Right ventricle myocardium superior (tissue), 1 donor: ENCODE data around the gene APOL4. TPM values are rescaled to one million over a fixed set of nuclear protein-coding genes. Genes with fewer than 3 reads are reported as not detected.
"Not testable (repeated sequence)": the region's sequence is repeated elsewhere in the genome, so short reads cannot be mapped to it uniquely, and the experiment has no call there.

Source experiments
- ATAC-seq: fragments of 200-7000 bp; cut with Tn5 transposase; one replicate; pipeline ENCODE4 v1.9.1; 2020; ENCODE audit warnings: mild to moderate bottlenecking; ENCODE audit not compliant: poor library complexity
- DNase-seq: peaks from one replicate; pipeline ENCODE4 v3.0.0-alpha.2; 2020
- intact Hi-C: fragments of 100-400 bp; cut with DNase I; formaldehyde crosslinking; loops from one replicate; pipeline ENCODE4 v1.11.2; 2022
- total RNA-seq: library from RNA; stranded (reverse); fragmentation: NEBNext Ultra II Directional; extraction: Animal tissue kit (Norgen Biotek cat#: 25700); gene quantifications from one replicate; pipeline ENCODE4 v1.2.1, GENCODE V29; 2021
- donor health status: DM: no; HTN: yes; CAD: no; lungs with severe emphysema.

APOL4 gene
- total RNA-seq, 1 donor from 2014 or later: 5.0 TPM

- DNase-seq (no peak), ATAC-seq (no peak)
- intact Hi-C loops: loop anchor here (5.0 kb wide), 2 partner anchors 41 to 81 kb away; partner anchors contain the start of gene APOL2
Observed at GRCh38 chr22:36196254-36197064, 5.2 kb downstream of the APOL4 start.

DNA sequence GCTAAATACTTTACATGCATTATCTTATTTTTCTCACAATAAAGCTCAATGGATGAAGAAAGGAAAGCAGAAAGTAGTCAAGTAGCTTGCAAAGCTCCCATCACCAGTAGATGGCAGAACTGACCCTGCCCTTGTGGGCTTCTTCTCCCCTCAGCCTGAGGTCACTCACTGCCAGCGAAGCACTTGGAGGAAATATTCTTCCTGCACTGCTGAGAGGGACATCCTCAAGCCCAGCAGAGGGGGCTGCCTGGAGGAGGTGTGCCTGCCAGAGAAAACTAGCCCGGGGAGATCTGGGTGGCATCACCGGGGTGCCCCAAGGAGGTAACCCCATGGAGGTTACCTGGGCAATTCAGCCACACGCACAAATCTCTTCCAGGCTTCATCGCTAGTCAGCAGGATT lies 6.6 kb downstream of the APOL4 start:
- DNase-seq: peak; percentile 62
- peak; percentile 53 for ATAC-seq
- intact Hi-C loops: loop anchor here (5.0 kb wide), 2 partner anchors 42 to 82 kb away; partner anchors contain the start of gene APOL2

- ATAC-seq (no peak), DNase-seq (no peak)
- intact Hi-C loops: no loop called here
Observed at GRCh38 chr22:36194385-36194784, 7.2 kb downstream of the APOL4 start.

GRCh38 chr22:36193577-36193976 lies 8.0 kb downstream of the APOL4 start:
- ATAC-seq: no peak
- intact Hi-C loops: no loop called here
- DNase-seq: no peak

- DNase-seq (no peak), ATAC-seq (no peak)
- intact Hi-C loops: no loop called here
Observed at GRCh38 chr22:36193171-36193570, 8.4 kb downstream of the APOL4 start.

- no peak for ATAC-seq
- no peak for DNase-seq
- intact Hi-C loops: no loop called here
Observed at GRCh38 chr22:36192542-36192941, 9.1 kb downstream of the APOL4 start.

DNA sequence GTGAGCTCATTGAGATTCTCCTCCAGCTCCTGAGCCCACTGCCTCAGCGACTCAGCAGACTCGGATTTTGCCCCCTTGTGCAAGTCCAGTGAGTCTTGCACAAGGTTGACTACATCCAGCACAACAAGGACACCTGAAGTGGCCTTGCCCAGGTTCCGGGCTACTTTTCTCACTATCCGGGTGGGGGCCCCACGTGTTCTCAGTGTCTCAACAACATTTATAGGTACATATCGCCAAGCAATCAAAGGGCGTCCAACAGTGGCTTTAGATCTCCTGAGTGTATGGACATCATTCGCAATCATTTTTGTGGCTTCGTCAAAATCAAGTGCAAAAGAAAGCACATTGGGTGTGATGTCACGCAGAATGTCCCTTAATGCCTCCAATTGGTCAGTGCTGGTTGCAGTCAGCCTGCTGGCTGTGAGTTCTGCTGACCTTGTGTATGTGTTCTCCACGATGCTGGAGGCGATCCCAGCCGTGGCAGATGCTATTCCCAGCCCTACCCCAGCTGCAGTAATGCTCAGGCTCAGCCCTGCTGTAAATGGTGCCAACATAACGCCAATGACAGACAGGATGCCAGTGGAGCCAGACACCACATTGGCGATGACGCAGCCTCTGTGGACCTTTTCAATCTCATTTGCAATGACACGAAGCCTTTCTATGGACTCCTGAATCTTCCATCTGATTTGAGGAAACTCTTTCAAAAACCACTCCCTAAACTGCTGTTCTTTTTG lies 10.3 kb downstream of the APOL4 start:
- peak; percentile 91 for DNase-seq
- intact Hi-C loops: no loop called here

DNA sequence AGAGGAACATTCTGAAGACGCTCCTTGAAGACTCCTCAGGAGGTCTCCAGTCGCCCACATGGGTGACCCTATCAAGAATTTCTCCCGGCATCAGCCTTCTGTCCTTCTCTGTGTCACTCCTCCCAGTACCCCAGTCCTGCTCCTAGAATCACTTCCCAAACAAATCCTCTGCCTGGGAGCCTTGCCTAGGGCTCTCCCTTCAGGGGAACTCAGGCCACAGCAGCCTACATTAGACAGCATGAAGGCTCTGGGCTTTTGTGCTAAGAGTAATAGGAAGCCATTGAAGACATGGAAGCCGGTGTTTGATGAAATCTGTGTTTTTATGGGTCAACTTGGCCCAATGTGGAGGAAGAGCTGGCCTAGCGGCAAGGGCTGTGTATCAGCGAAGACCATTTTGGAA lies 13.7 kb downstream of the APOL4 start:
- intact Hi-C loops, ATAC-seq, DNase-seq: not testable (repeated sequence)

More for the DNA sequence above, 10.3 kb downstream of the APOL4 start:
- ATAC-seq: peak; percentile 94

- DNase-seq (no peak), ATAC-seq (no peak)
- intact Hi-C loops: no loop called here
Observed at GRCh38 chr22:36185828-36186624, 15.6 kb downstream of the APOL4 start.

GRCh38 chr22:36184433-36185025 lies 17.1 kb downstream of the APOL4 start:
- ATAC-seq (no peak), DNase-seq (no peak)
- intact Hi-C loops: loop anchor here (5.0 kb wide), 1 partner anchor 37 kb away; no protein-coding TSS in a partner anchor

- intact Hi-C loops: loop anchor here (5.0 kb wide), 1 partner anchor 36 kb away; no protein-coding TSS in a partner anchor
- ATAC-seq: no peak
Observed at GRCh38 chr22:36183446-36183845, 18.2 kb downstream of the APOL4 start.

GRCh38 chr22:36182857-36183256 lies 18.8 kb downstream of the APOL4 start:
- intact Hi-C loops: loop anchor here (5.0 kb wide), 1 partner anchor 36 kb away; no protein-coding TSS in a partner anchor
- ATAC-seq (no peak), DNase-seq (no peak)

More at GRCh38 chr22:36183446-36183845, 18.2 kb downstream of the APOL4 start:
- DNase-seq: no peak

GRCh38 chr22:36182056-36182455 lies 19.6 kb downstream of the APOL4 start:
- ATAC-seq (no peak), DNase-seq (no peak)
- intact Hi-C loops: loop anchor here (5.0 kb wide), 1 partner anchor 35 kb away; no protein-coding TSS in a partner anchor

DNA sequence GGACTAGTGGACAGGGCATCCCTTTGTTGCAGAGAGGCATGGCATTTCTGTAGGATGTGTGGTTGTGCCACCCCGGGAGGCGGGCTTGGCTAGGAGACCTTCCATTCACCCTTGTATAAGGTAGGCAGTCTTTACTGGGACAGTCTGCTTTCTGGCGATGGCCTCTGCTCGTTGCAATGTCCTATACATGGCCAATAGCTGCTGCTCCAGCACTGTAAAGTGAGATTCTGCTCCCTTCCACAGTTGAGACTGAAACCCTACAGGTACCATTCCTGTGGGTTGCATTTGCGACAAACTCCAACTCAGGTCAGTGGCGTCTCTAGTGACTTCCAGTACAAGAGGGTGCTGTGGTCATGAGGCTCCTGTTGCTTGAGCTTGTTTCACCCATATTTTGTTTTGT lies 20.7 kb downstream of the APOL4 start:
- intact Hi-C loops: loop anchor here (5.0 kb wide), 1 partner anchor 34 kb away; no protein-coding TSS in a partner anchor
- no peak for ATAC-seq
- no peak for DNase-seq

DNA sequence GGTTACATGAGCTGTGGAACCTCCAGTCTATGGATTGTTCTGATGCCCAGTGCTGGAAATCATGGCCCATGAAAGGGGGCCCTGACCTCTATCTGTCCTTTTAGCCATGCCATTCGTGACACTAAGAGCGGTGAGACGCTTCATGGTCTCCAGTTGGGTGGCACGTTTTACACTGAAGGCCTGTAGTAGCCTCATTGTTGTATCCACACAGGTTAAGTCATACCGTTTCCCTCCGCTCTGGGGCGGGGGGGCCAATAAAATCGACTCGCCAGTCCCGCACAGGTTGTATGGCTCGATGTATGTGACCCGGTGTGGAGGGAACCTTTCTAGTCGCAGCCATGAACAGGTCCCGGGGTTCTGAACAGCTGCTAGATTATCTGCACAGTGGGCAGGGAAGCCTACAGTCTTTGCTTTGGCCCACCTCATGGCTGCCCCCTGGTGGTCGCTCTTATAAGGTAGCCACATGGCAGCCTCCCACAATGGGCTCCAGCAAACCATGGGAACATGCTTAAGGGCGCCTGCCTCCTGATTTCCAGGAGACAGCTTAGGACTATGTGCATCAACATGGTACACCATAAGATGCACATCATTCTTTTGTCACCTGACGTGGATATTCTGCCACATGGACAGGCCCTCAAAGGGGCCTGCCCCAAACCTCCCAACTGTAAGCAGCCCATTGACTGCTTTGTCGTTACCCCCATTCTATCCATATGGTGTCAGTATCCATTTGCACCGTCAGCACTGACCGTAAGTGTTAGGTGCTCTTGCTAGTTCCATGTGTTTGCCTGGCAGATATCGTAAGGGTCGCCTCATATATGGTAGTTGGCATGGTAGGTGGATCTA lies 21.4 kb downstream of the APOL4 start:
- intact Hi-C loops: loop anchor here (5.0 kb wide), 1 partner anchor 33 kb away; no protein-coding TSS in a partner anchor
- ATAC-seq: peak; percentile 93
- peak; percentile 94 for DNase-seq

DNA sequence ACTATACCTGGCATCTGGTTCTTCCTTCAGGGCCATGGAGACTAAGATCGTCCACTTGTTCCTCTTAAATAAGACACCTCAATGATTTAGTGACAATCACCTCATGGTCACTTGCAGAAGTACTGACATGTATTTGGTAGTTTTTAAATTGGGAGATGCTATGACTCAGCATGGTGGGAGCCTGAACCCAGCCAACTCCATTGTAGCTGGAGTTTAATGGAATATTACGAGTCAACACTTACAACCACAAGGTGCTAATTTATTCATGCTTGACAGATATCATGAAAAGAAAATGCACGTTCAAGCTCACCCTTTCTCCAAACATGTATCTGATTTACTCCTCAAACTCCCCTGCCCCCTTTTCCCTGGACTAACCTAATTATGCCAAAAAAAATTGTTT lies 24.4 kb downstream of the APOL4 start:
- no peak for ATAC-seq
- DNase-seq: no peak
- intact Hi-C loops: no loop called here

DNA sequence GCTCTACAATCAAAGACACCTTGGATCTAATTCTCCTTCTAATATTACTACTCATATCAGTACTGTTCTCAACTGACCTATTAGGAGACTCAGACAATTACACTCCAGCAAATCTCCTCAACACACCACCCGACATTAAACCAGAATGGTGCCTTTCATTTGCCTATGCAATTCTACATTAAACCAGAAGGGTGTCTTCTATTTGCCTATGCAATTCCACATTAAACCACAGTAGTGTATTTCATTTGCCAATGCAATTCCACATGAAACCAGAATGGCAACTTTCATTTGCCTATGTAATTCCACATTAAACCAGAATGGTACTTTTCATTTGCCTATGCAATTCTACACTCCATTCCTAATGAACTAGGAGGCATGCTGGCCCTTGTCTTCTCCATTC lies 25.7 kb downstream of the APOL4 start:
- no peak for ATAC-seq
- intact Hi-C loops: no loop called here
- no peak for DNase-seq
